Epithelial cell of esophagus (primary cell): ENCODE data around the gene SERPIND1.

Source experiments
- DNase-seq: peaks from one replicate; pipeline ENCODE4 v3.0.0; 2010; ENCODE audit warnings: low read depth
- H3K4me3 ChIP-seq: 2 replicates; pipeline ENCODE4 v1.5.1; 2011; ENCODE audit warnings: mild to moderate bottlenecking, low read length, control low read depth
- TF ChIP-seq, protein P1 (sequence below): IDR thresholded peaks from 2 replicates; pipeline ENCODE4 v1.5.1; 2011; ENCODE audit warnings: low read depth, mild to moderate bottlenecking, low read length, control low read depth, inconsistent platforms; ENCODE audit not compliant: insufficient read depth; ENCODE audit errors: missing control alignments

The SERPIND1 gene

DNA sequence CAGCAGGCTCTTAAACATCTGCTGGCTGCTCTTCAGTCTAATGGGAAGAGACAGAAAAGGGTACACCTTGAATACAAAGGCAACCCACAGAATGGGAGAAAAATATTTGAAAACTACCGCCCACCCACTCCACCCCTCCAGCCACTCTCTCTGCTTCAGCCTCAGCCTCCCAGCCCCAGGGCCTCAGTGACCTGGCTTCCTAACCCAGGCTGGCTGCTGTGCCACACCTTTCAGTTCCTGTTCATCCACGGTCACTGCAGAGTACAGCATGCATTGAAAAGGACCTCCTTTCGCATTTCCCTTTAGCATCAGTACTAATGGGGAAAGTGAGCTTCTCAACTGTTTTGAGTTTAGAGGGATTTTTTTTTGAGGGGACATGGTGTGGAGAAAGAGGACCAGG, 28.8 kb upstream of the SERPIND1 start:
- H3K4me3 ChIP-seq: no peak overlapping the region
- TF ChIP-seq, protein P1, sequence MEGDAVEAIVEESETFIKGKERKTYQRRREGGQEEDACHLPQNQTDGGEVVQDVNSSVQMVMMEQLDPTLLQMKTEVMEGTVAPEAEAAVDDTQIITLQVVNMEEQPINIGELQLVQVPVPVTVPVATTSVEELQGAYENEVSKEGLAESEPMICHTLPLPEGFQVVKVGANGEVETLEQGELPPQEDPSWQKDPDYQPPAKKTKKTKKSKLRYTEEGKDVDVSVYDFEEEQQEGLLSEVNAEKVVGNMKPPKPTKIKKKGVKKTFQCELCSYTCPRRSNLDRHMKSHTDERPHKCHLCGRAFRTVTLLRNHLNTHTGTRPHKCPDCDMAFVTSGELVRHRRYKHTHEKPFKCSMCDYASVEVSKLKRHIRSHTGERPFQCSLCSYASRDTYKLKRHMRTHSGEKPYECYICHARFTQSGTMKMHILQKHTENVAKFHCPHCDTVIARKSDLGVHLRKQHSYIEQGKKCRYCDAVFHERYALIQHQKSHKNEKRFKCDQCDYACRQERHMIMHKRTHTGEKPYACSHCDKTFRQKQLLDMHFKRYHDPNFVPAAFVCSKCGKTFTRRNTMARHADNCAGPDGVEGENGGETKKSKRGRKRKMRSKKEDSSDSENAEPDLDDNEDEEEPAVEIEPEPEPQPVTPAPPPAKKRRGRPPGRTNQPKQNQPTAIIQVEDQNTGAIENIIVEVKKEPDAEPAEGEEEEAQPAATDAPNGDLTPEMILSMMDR: no peak
- no peak for DNase-seq

DNA sequence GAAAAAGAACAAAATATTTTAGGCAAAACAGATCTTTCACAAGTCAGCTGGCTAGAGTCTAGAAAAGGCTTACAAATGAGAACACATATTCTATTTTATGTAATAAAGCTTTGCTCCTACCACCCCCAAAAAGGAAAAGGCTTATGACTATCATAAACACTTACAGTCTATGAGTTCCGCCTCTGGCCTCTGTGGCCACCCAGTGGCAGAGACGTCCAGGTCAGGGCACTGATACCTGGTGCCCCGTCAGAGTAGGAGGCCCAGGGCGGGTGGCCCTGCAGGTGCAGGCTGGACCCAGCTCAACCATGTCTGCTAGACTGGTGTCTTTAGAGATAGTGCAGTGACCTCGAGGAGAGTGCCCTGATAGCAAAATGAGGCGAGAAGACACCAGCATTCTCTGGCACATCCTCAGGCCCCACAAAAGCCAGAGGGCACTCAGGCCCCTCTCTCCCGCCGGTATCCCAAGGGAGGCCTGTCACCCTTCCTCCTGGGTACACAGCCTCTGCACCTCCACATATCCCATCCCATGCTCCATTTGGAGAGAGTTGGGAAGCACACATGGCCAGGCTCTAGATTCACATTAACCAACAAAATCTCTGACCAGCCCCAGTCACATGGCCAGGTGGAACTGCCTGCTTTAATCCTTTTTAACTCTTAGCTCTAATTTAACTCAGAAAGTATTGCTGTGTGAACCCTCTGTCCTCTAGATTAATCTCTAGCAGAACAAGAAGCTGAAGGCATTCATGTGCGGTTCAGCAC, 27.3 kb upstream of the SERPIND1 start:
- TF ChIP-seq, protein P1: no peak
- H3K4me3 ChIP-seq: no peak overlapping the region
- no peak for DNase-seq

- no peak for DNase-seq
- TF ChIP-seq, protein P1: no peak
- H3K4me3 ChIP-seq: no peak overlapping the region
Observed at GRCh38 chr22:20747223-20747622, 26.7 kb upstream of the SERPIND1 start.

GRCh38 chr22:20748082-20748481, 25.8 kb upstream of the SERPIND1 start:
- TF ChIP-seq, protein P1: no peak
- H3K4me3 ChIP-seq: no peak overlapping the region
- DNase-seq: no peak

DNA sequence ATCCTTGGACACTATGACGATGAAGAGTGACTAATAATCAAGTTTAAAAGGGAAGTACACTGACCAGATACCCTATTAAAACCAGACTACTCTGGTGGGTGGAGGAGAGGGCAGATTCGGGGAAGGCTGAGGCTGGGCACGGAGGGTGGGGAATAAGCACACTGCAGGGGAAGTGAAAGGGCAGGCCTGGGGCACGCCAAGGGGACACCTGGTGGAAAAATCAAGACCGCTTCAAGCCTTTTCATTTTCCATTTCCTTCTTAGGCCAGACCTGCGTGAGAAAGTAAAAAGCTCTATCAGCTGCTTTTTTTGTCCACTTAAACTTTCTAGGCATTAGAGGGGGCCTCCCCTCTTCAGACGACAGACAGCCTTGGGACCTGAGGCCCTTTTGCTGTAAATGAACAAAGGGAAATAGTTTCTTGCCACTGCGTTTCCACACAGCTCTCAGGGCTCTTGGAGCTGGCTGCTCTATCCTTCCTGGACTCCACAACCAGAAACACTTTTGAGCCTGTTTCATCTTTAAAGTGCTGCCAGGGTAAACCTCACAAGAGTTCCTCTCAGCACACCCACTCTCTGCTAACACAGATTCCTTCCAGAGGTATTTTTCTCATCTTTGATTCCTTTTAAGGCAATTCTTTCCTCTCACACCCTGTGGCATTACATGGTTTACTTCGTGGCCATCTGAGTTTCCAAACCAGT, 25.0 kb upstream of the SERPIND1 start:
- no peak for DNase-seq
- H3K4me3 ChIP-seq: no peak overlapping the region
- TF ChIP-seq, protein P1: no peak

DNA sequence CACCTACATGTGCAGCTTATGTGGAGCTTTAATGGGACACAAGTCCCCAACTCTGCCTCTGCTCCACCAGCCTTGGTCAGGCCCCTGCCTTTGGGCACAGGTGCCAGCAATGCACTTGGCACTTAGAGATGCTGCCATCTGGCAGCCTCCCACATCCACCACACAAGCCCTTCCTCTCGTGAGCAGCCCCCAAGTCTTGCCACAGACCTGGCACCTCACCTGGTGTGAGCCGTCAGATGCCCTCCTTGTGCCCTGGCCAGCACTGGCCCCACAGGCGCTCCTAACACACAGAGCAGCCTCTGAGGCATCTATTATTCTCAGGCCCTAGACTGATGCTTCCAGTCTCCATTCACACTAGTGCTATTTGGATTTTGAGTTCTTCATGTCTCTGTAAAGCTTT, 24.5 kb upstream of the SERPIND1 start:
- TF ChIP-seq, protein P1: no peak
- no peak overlapping the region for H3K4me3 ChIP-seq

More for the DNA sequence above, 24.5 kb upstream of the SERPIND1 start:
- DNase-seq: no peak
